ENCODE measurements around the gene MRAS.
A peak's percentile ranks its signal among the peaks of the same experiment; 100 is the strongest.
"Not testable (repeated sequence)": the region's sequence is repeated elsewhere in the genome, so short reads cannot be mapped to it uniquely, and the experiment has no call there.

MRAS gene

GRCh38 chr3:138394156-138394555, 45.8 kb downstream of the MRAS start:
- DNase-seq: peak; percentile 30

GRCh38 chr3:138394686-138395085, 46.3 kb downstream of the MRAS start:
- no peak for DNase-seq

GRCh38 chr3:138395865-138396751, 47.7 kb downstream of the MRAS start:
- DNase-seq: no peak

DNA sequence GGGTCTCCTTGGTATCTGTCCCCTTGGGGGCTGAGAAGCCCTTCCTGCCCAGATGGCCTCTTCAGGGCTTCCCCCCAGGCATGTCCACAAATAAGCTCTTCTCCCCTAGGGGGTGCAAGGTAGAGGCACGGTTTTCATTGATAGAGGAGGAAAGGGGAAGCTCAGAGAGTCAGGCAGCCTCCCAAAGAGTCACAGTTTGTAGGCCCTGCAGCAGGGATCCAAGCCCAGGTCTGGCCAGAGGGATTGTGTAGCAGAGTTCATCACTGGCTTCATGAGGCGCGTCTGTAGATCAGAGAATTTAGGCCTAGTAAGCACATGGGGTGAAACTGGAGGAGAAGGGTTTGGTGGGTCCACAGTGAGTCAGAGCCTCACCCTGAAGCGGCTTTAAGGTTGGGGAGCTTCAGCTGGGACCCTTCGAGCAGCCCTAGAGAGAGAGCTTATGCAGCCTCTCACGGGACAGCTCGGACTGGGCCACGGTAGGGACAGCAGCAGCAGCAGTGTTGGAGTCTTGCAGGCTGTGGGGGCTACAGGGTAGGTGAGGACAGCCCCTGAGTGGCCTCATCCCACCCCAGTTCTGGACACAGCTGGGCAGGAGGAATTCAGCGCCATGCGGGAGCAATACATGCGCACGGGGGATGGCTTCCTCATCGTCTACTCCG, 48.5 kb downstream of the MRAS start:
- no peak for DNase-seq

DNA sequence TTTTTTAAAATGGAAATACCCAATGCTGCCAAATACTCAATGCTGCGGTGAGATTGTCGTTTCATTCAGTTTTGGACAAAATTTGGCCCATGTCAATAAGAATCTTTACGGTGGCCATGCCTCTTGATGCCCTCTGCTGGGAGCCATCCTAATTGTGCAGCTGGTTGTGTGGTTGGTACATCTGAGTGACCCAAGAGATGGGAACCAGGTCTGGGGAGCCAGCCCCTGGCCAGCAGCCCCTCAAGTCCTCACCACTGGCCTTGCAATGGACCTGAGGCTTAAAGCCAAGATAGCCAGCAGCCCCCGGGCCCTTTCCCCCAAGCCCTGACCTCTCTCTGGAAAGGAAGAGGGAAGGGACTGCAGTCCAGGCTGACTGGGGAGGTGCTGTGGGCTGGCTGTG, 49.6 kb downstream of the MRAS start:
- no peak for DNase-seq

DNA sequence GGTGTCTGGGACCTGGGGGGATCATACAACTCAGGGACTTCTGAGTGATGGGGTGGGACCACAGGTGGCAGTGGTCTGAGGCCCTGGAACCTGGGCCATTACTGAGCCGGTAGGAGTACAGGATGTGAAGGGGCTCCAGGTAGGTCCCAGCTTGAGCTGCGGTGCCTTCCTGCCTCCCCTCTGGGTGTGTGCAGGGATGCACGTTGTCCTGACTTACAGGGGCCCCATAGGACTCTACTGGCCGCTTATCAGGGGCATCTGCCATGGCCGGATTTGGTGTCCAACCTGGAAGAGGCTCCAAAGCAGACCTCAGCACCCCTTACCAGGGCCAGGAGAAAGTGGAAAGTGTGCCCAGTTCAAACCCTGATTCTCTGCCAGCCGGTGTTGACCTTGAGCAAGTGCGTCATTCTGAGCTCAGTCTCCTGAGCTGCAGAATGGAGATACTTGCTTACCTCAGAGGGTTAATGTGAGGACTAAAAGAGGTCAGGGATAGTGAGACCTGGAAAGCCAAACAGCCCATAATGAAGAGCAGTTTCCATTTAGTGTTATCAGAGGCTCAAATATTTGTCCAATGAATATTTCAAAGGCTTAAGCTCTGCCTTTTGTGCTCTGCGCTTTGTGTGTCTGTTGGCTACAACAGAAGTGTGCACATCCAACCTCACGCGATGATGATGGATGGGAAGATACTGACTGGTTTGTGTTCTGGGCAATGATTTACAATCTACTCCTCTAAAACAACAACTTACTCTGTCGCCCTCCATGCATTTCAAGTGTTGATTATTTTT, 50.6 kb downstream of the MRAS start:
- no peak for DNase-seq

DNA sequence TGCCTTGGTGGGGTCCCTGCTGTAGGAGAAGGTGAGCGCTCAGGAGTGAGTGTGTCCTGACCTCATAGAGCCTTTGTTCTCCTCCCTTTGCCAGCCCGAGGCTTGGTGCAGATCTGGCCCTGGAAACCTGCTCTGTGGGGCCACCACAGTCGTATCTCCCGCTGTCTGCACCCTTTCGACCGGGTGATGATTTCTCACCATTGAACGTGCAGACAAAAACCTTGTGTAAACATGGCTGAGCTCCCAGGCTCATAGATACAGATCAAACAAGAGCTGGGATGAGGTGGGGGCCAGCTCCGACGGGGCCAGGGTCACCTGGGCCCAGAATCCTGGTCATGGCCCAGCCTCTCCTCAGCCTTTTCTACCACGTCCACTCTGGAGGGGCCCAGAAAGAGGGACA, 51.4 kb downstream of the MRAS start:
- no peak for DNase-seq

DNA sequence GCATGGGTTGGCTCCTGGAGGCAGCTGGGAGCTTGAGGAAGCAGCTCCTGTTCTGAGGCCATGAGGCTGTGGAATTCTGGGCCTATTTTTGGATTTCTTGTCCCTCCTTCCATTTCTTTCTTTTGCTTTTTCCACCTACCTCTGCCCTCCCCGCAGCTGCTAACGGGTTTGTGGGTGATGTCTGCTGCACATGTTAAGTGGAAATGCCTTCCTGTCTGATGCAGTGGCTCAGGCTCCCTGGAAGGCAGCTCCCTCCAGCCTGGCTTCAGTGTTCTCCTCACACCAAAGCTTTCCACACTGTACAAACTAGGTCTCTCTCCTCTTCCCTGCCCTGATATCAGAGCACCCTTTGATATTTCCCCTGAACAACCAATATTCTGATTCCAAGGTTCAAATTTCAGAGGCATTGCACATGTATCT, 52.3 kb downstream of the MRAS start:
- no peak for DNase-seq

DNA sequence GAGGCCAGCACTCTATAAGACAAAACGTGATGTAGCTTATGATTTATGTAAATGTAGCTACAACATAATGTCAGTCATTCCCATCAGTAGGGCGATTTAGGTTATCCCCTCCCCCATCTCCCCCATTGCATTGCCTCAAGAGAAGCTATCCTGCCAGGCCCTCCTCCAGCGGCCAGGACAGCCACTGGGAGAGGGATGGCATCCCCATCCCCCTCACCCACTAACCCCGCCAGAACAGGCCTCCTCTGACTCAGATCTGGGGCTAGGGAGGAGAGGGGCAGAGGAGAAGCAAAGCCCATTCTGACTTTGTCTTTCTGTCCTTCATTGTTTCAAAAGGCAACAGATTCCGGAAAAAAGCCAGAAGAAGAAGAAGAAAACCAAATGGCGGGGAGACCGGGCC, 53.5 kb downstream of the MRAS start:
- DNase-seq: no peak

DNA sequence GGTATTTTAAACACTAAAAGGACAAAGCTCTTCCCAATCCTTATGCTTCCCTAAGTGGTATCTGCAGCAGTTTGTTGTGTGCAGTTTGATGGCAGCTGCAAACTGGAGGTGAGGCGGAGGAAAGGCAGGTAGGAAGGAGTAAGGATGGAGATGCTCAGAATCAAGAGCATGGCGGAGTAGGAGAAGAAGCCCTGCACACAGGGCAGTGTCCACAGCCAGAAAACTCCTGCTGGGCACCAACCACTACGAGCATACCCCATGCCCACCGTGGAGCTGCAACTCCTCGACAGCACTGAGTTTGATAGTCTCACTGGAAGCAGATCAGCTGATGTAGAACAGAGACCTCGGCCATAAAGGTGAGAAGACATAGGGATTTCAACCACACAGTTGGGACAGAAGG, 55.7 kb downstream of the MRAS start:
- DNase-seq: no peak

GRCh38 chr3:138405001-138405400, 56.6 kb downstream of the MRAS start:
- DNase-seq: no peak

DNA sequence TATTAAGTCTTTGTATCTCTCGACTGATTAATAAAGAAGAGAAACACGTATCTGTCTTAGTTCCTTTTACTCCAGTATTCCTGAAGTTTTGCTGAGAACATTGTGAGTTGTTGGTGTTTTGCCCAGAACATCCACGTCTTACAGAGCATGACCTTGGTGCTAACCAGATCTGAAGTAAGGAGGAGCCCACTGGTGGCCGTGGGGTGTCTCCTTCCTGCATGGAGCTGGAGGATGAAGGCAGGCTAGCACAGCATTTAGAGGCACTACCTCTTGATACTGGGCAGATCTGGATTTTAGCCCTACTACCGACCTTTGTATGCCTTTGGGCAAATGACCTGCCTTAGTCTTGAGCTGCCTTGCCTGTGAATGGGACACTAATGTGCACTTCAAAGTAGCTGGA, 57.1 kb downstream of the MRAS start:
- no peak for DNase-seq

GRCh38 chr3:138406606-138407005, 58.2 kb downstream of the MRAS start:
- no peak for DNase-seq

DNA sequence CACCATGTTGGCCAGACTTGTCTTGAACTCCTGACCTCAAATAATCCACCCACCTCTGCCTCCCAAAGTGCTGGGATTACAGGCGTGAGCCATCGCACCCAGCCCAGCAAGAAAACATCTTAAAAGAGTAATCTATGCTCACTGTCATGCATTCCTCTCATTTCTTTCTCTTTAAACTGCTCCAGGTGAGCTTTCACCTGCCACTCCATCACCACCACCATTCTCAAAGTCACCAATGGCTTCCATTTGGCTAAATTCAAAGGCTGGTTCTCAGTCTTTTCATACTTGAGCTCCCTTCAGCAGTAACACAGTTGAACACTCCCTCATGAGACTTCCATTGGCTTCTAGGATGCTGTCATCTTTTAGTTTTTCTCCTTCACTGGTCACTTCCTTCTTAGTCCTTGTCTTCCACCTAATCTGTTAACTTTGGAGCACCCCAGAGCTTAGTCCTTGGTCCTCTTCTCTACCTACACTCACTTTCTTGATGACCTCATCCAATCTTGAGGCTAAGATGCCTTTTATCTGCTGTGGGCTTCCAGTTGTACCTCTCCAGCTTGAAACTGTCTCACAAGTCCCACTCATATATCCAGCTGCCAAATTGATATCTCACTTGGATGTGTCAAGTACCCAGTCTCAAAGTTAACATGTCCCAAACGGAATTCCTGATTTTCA, 59.0 kb downstream of the MRAS start:
- DNase-seq: no peak

DNA sequence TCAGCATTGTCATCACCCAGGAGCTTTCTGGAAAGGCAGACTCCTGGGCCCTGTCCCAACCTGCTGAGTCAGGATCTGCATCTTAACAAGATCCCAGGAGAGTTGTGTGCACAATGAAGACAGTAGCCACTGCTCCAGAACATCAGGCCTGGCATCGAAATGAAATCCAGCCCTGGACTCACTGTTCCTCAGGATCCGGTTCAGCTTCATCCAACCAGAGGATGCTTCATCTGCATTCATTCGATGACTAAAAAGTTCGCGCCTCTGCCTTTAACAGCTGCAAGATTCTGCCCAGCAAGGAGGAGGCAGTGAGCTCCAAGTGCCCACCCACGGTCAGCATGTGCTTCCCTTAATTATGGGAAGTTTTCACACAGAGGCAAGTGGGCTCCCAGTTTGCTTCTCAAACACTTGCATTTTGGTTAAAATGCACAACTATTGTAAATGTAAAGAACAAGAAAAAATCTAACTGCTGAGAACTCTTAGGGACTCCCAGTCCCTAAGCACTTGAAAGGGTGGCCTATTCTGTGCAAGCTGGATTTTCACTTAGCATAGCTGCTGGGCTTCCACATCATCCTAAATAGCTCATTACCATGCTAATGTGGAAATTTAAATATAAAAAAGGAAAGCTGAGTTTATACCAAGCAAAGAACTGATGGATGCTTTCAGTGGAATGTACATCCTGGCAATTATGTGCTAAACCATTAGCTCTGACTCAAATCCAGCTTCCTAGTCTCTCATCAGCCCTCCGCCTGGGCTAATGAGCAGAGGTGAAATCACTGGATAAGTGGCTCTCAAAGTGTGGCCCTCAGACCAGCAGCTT, 60.6 kb downstream of the MRAS start:
- DNase-seq: no peak

- DNase-seq: peak; percentile 5
Observed at GRCh38 chr3:138412821-138413551, 64.6 kb downstream of the MRAS start.

- DNase-seq: not testable (repeated sequence)
Observed at GRCh38 chr3:138416236-138416635, 67.9 kb downstream of the MRAS start.

DNA sequence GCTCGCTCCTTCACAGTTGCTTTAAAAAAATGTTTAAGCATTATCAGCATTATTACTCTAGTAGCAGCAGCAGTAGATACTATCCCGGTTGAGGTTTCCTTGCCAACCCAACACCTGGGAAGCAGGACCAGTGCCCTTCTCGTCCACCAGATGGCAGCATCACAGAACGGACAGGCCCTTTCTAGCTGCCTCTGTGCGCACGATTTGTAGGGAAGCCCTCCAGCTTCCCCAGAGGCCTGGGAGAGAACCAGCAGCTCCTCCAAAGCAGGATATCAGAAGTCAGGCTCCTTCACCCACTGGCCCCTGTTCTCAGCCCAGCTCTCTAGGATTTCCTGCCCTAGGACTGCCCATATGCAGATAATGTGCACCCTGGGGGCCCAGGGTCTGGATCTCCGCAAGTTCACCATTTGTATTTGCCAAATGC, 69.2 kb downstream of the MRAS start:
- peak; percentile 85 for DNase-seq

DNA sequence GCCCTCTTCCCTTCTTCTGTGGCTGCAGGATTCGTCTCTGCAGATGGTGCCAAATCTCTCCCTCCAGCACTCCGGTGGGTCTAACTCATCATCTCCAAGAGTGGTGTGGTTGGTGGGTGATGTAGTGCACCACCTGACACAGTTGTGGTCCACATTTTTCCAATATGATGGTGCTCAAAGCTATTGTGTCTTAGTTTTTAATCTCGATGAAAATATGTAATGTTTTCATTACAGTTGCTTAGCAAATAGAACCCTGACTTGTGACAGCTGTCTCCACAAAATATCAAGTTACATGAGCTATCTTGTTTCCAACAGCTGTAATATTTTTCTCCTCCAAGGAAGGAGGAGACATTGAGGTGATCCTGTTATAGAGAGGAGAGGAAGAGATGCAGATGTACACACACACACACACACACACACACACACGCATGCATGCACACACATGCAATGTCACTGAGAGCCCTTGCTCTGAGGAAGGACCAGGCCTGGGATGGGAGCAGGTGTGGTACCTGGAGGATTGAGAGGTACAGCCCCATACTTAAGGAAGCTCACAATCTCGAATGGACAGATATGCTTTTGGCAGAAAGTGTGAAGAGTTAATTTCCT, 70.3 kb downstream of the MRAS start:
- DNase-seq: no peak

GRCh38 chr3:138423316-138423715, 74.9 kb downstream of the MRAS start:
- no peak for DNase-seq

DNA sequence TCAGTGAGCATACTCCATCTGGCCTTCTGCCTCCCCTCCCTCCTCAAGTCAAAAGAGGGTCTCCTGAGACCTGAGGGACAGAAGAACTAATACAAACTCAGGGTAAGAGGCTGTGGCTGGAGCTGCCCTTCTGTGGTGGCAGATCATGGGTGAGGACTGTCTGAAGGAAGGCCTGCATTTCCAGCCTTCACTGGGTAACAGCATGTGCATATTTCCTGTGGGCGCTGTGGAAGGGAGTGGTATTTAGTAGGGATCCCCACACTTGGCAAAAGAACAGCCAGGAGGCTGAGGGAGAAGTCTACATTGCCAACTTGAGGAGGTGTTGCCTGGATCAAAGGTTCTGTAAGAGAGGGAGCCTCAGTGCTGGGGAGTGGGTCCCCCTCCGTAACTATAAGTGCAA, 75.9 kb downstream of the MRAS start:
- no peak for DNase-seq

Measured in activated effector memory CD4-positive, alpha-beta T cell treated with anti-CD3 and anti-CD28 coated beads, Interleukin-2, amount 50 U/mL, for 16 hours (primary cell).